PC-9 (cell line): Measurements from ENCODE around the gene POLR2F.

Experiments used
- CTCF ChIP-seq: fragments of 200-600 bp; sonication (generic); conservative IDR thresholded peaks from 2 replicates; pipeline ENCODE4 v1.6.1; 2017; ENCODE audit warnings: mixed run types, antibody characterized with exemption, mild to moderate bottlenecking, moderate library complexity
- EZH2 ChIP-seq: fragments of 200-600 bp; sonication (generic); IDR thresholded peaks from 2 replicates; pipeline ENCODE4 v1.8.0; 2017; ENCODE audit warnings: antibody characterized with exemption, low read depth

GRCh38 chr22:37905534-37906363 is 47.8 kb upstream of the POLR2F start, which contains the start of gene MICALL1:
- no peak for TF ChIP-seq EZH2
- TF ChIP-seq CTCF = 0 out of 2 replicates have a peak, but pooled peaks have one; percentile 20
